A549 (cell line): ENCODE measurements around the gene SLC24A2.

ENCODE experiments used
- CTCF ChIP-seq: fragments of >200 bp; sonication (Bioruptor Twin); formaldehyde crosslinking; IDR thresholded peaks from 3 replicates; pipeline ENCODE4 v1.5.1; 2016
- JUN ChIP-seq, 2 experiments: fragments of >200 bp; sonication (Bioruptor Twin); formaldehyde crosslinking; IDR thresholded peaks; 2 replicates in 1 of 2; 3 replicates in 1 of 2; pipeline ENCODE4 v1.6.1; 2016 to 2017
- SREBF2 ChIP-seq: fragments of 450-650 bp; IDR thresholded peaks from 2 replicates; pipeline ENCODE4 v1.6.1; 2014; ENCODE audit warnings: mild to moderate bottlenecking, moderate library complexity
- TF ChIP-seq, protein P1 (sequence below): IDR thresholded peaks from 2 replicates; pipeline ENCODE4 v1.6.1; 2012

GRCh38 chr9:19788614-19789271 lies at the start of gene SLC24A2:
- no peak for TF ChIP-seq JUN (IDR thresholded peaks at IDR 0.05)
- TF ChIP-seq, protein P1, sequence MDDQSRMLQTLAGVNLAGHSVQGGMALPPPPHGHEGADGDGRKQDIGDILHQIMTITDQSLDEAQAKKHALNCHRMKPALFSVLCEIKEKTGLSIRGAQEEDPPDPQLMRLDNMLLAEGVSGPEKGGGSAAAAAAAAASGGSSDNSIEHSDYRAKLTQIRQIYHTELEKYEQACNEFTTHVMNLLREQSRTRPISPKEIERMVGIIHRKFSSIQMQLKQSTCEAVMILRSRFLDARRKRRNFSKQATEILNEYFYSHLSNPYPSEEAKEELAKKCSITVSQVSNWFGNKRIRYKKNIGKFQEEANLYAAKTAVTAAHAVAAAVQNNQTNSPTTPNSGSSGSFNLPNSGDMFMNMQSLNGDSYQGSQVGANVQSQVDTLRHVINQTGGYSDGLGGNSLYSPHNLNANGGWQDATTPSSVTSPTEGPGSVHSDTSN = no peak
- no peak for TF ChIP-seq CTCF
- no peak for TF ChIP-seq SREBF2
